Inflammatory macrophage treated with lipopolysaccharide for 1 hour (primary cell): ENCODE results near the gene AFG3L2.

Experiments
- DNase-seq, 2 donors: peaks; one replicate each; pipeline ENCODE4 v3.0.0-alpha.2; 2020 to 2022

AFG3L2 gene

GRCh38 chr18:12296457-12296856 lies 80.6 kb downstream of the AFG3L2 start:
- DNase-seq: no peak

- no peak for DNase-seq
These were observed 81.0 kb downstream of the AFG3L2 start for GRCh38 chr18:12296087-12296403.

- DNase-seq: no peak
These were observed 81.5 kb downstream of the AFG3L2 start for GRCh38 chr18:12295389-12296086.

- no peak for DNase-seq
These were observed 83.2 kb downstream of the AFG3L2 start for GRCh38 chr18:12293831-12294230.

- no peak for DNase-seq
These were observed 85.3 kb downstream of the AFG3L2 start for GRCh38 chr18:12291690-12292089.

- DNase-seq: no peak
These were observed 85.9 kb downstream of the AFG3L2 start for GRCh38 chr18:12291161-12291560.

- DNase-seq: no peak
These were observed 86.9 kb downstream of the AFG3L2 start for GRCh38 chr18:12290086-12290485.

- DNase-seq: no peak
These were observed 88.6 kb downstream of the AFG3L2 start for GRCh38 chr18:12288403-12288755.

GRCh38 chr18:12287684-12288402 lies 89.2 kb downstream of the AFG3L2 start:
- peak; percentile 40 to 59 for DNase-seq

- DNase-seq: no peak
These were observed 89.8 kb downstream of the AFG3L2 start for GRCh38 chr18:12287131-12287681.

- no peak for DNase-seq
These were observed 93.4 kb downstream of the AFG3L2 start for GRCh38 chr18:12283666-12284065.

GRCh38 chr18:12283256-12283655 lies 93.8 kb downstream of the AFG3L2 start:
- no peak for DNase-seq

GRCh38 chr18:12282442-12283039 lies 94.5 kb downstream of the AFG3L2 start:
- DNase-seq: no peak

GRCh38 chr18:12281861-12282260 lies 95.2 kb downstream of the AFG3L2 start:
- no peak for DNase-seq

- no peak for DNase-seq
These were observed 97.1 kb downstream of the AFG3L2 start for GRCh38 chr18:12279781-12280531.
